KOPT-K1 (cell line): ENCODE measurements around the gene LRFN2.

Source experiments
- H3K27ac ChIP-seq: fragments of 200-600 bp; sonication (generic); 2 replicates; pipeline ENCODE4 v1.5.1; 2016; ENCODE audit warnings: antibody characterized with exemption, mild to moderate bottlenecking, low read depth, low read length; ENCODE audit not compliant: poor library complexity, severe bottlenecking
- H3K36me3 ChIP-seq: fragments of 200-600 bp; sonication (generic); 2 replicates; pipeline ENCODE4 v1.5.1; 2017; ENCODE audit warnings: antibody characterized with exemption, mild to moderate bottlenecking, low read length, moderate library complexity; ENCODE audit not compliant: insufficient read depth
- H3K9me3 ChIP-seq: fragments of 200-600 bp; sonication (generic); 2 replicates; pipeline ENCODE4 v1.5.1; 2017; ENCODE audit warnings: antibody characterized with exemption, low read length, mild to moderate bottlenecking; ENCODE audit not compliant: insufficient read depth, poor library complexity, severe bottlenecking

LRFN2 gene

GRCh38 chr6:40523505-40524172 is 63.5 kb downstream of the LRFN2 start:
- H3K9me3 ChIP-seq: no peaks in the 10 kb centered on the region
- no peak overlapping the region for H3K27ac ChIP-seq
- no peaks in the 10 kb centered on the region for H3K36me3 ChIP-seq

- no peaks in the 10 kb centered on the region for H3K9me3 ChIP-seq
- H3K27ac ChIP-seq: no peak overlapping the region
- H3K36me3 ChIP-seq: no peaks in the 10 kb centered on the region
Measured at GRCh38 chr6:40521496-40521895, 65.7 kb downstream of the LRFN2 start.

- Histone ChIP-seq H3K9me3 (no peaks in the 10 kb centered on the region), H3K36me3 (no peaks in the 10 kb centered on the region), H3K27ac (no peak overlapping the region)
Measured at GRCh38 chr6:40520678-40521077, 66.5 kb downstream of the LRFN2 start.

- no peaks in the 10 kb centered on the region for H3K36me3 ChIP-seq
- H3K27ac ChIP-seq: no peak overlapping the region
- H3K9me3 ChIP-seq: no peaks in the 10 kb centered on the region
Measured at GRCh38 chr6:40520084-40520483, 67.1 kb downstream of the LRFN2 start.

- no peaks in the 10 kb centered on the region for H3K9me3 ChIP-seq
- H3K36me3 ChIP-seq: no peaks in the 10 kb centered on the region
Measured at GRCh38 chr6:40517654-40518053, 69.5 kb downstream of the LRFN2 start.

GRCh38 chr6:40516429-40516828 is 70.7 kb downstream of the LRFN2 start:
- Histone ChIP-seq H3K36me3 (no peaks in the 10 kb centered on the region), H3K9me3 (no peaks in the 10 kb centered on the region), H3K27ac (no peak overlapping the region)

More at GRCh38 chr6:40517654-40518053, 69.5 kb downstream of the LRFN2 start:
- H3K27ac ChIP-seq: no peak overlapping the region

- Histone ChIP-seq H3K9me3 (no peaks in the 10 kb centered on the region), H3K27ac (no peak overlapping the region), H3K36me3 (no peaks in the 10 kb centered on the region)
Measured at GRCh38 chr6:40512340-40512739, 74.8 kb downstream of the LRFN2 start.

- H3K27ac ChIP-seq: no peak overlapping the region
Measured at GRCh38 chr6:40511884-40512283, 75.3 kb downstream of the LRFN2 start.

GRCh38 chr6:40510442-40510841 is 76.7 kb downstream of the LRFN2 start:
- Histone ChIP-seq H3K36me3 (no peaks in the 10 kb centered on the region), H3K9me3 (no peaks in the 10 kb centered on the region), H3K27ac (no peak overlapping the region)

More at GRCh38 chr6:40511884-40512283, 75.3 kb downstream of the LRFN2 start:
- Histone ChIP-seq H3K36me3 (no peaks in the 10 kb centered on the region), H3K9me3 (no peaks in the 10 kb centered on the region)

GRCh38 chr6:40509716-40510260 is 77.4 kb downstream of the LRFN2 start:
- Histone ChIP-seq H3K27ac (no peak overlapping the region), H3K9me3 (no peaks in the 10 kb centered on the region), H3K36me3 (no peaks in the 10 kb centered on the region)

- Histone ChIP-seq H3K36me3 (no peaks in the 10 kb centered on the region), H3K9me3 (no peaks in the 10 kb centered on the region)
Measured at GRCh38 chr6:40509086-40509485, 78.1 kb downstream of the LRFN2 start.

GRCh38 chr6:40506954-40507353 is 80.2 kb downstream of the LRFN2 start:
- no peak overlapping the region for H3K27ac ChIP-seq
- no peaks in the 10 kb centered on the region for H3K36me3 ChIP-seq
- no peaks in the 10 kb centered on the region for H3K9me3 ChIP-seq

More at GRCh38 chr6:40509086-40509485, 78.1 kb downstream of the LRFN2 start:
- H3K27ac ChIP-seq: no peak overlapping the region

- H3K27ac ChIP-seq: no peak overlapping the region
- H3K9me3 ChIP-seq: no peaks in the 10 kb centered on the region
Measured at GRCh38 chr6:40505191-40505810, 81.9 kb downstream of the LRFN2 start.

GRCh38 chr6:40504274-40504673 is 82.9 kb downstream of the LRFN2 start:
- Histone ChIP-seq H3K9me3 (no peaks in the 10 kb centered on the region), H3K27ac (no peak overlapping the region), H3K36me3 (no peaks in the 10 kb centered on the region)

More at GRCh38 chr6:40505191-40505810, 81.9 kb downstream of the LRFN2 start:
- no peaks in the 10 kb centered on the region for H3K36me3 ChIP-seq

- no peaks in the 10 kb centered on the region for H3K9me3 ChIP-seq
- H3K27ac ChIP-seq: no peak overlapping the region
- H3K36me3 ChIP-seq: no peaks in the 10 kb centered on the region
Measured at GRCh38 chr6:40500227-40500626, 86.9 kb downstream of the LRFN2 start.

- Histone ChIP-seq H3K27ac (no peak overlapping the region), H3K36me3 (no peaks in the 10 kb centered on the region), H3K9me3 (no peaks in the 10 kb centered on the region)
Measured at GRCh38 chr6:40499215-40499614, 87.9 kb downstream of the LRFN2 start.
